Body of pancreas (tissue), 4 donors: ENCODE data around the gene CLRN1. TPM values are rescaled to one million over a fixed set of nuclear protein-coding genes. Genes with fewer than 3 reads are reported as not detected.

Experiments
- ATAC-seq: fragments of 150-250 bp; one replicate; pipeline ENCODE4 v1.9.1; 2016
- DNase-seq, 4 donors: peaks; one replicate each; pipeline ENCODE4 v3.0.0-alpha.2; 2019
- H3K27ac ChIP-seq, 4 donors: fragments of 200-600 bp; sonication (generic); 1 replicate in 3 of 4; 2 replicates in 1 of 4; pipeline versions ENCODE4 v1.5.1 to v1.6.1; 2016 to 2019; ENCODE audit warnings: mild to moderate bottlenecking in 1 of 4, mixed read lengths in 1 of 4, moderate library complexity in 1 of 4
- H3K27me3 ChIP-seq, 2 donors: fragments of 200-600 bp; sonication (generic); one replicate each; pipeline ENCODE4 v1.6.0; 2016; ENCODE audit warnings: mild to moderate bottlenecking in 1 of 2
- H3K36me3 ChIP-seq, 2 donors: fragments of 200-600 bp; sonication (generic); replicated peaks in 1 of 2; 2 replicates each; pipeline ENCODE4 v1.5.1; 2016; ENCODE audit warnings: low read depth in 2 of 2; ENCODE audit not compliant: insufficient read depth in 1 of 2
- H3K4me1 ChIP-seq: fragments of 200-600 bp; sonication (generic); one replicate; pipeline ENCODE4 v1.6.0; 2016
- H3K4me3 ChIP-seq, 2 donors: fragments of 200-600 bp; sonication (generic); 1 replicate in 1 of 2; 2 replicates in 1 of 2; pipeline ENCODE4 v1.5.1; 2016 to 2019
- H3K9me3 ChIP-seq, 3 donors: fragments of 200-600 bp; sonication (generic); 1 replicate in 2 of 3; 2 replicates in 1 of 3; pipeline ENCODE4 v1.5.1; 2016
- POLR2A ChIP-seq, 3 donors: fragments of 450-650 bp; IDR thresholded peaks; one replicate each; pipeline ENCODE4 v1.6.1; 2016; ENCODE audit warnings: antibody characterized with exemption in 3 of 3, mild to moderate bottlenecking in 2 of 3
- WGBS, 2 donors: methylation state at CpG; one replicate each; pipeline ENCODE4 v1.1.5; 2017; 5-methylcytosine and 5-hydroxymethylcytosine counted together
- intact Hi-C: fragments of 100-400 bp; cut with DNase I; formaldehyde crosslinking; loops from one replicate; pipeline ENCODE4 v1.15.1; 2023
- total RNA-seq, 2 donors: library from RNA; depleted of rRNA; stranded (reverse); fragments of >200 nt; gene quantifications; one replicate each; pipeline ENCODE4 v1.1.0, GENCODE V29; 2016
- TF ChIP-seq, protein P1 (sequence below), 7 experiments: fragments of 450-650 bp in 4 of 7; fragments of 200-600 bp in 3 of 7; sonication (generic) in 3 of 7; IDR thresholded peaks; one replicate each; pipeline ENCODE4 v1.5.1; 2016 to 2019; ENCODE audit warnings: antibody characterized with exemption in 7 of 7

The CLRN1 gene
- total RNA-seq, 2 donors from 2014 or later, result not detected

DNA sequence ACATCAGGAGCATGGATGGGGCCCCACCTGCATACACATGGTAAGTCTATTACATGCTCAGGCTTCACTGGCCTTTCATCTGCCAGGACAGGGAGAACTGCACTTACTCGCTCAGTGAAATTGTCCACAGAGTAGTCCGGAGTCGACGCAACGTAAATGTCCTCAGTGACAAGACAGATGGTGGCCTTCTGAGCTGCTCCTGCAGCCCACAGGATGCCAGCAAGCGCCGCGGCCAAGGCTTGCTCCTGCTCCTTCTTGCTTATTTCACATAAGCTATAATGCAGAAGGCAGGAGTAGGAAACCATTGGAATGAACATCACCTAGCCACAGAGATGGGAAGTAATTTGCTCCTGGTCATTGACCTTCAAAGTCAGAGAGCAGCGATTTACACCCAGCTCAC is 81.7 kb downstream of the CLRN1 start:
- no peaks in the 10 kb centered on the region for H3K9me3 ChIP-seq
- TF ChIP-seq, protein P1, sequence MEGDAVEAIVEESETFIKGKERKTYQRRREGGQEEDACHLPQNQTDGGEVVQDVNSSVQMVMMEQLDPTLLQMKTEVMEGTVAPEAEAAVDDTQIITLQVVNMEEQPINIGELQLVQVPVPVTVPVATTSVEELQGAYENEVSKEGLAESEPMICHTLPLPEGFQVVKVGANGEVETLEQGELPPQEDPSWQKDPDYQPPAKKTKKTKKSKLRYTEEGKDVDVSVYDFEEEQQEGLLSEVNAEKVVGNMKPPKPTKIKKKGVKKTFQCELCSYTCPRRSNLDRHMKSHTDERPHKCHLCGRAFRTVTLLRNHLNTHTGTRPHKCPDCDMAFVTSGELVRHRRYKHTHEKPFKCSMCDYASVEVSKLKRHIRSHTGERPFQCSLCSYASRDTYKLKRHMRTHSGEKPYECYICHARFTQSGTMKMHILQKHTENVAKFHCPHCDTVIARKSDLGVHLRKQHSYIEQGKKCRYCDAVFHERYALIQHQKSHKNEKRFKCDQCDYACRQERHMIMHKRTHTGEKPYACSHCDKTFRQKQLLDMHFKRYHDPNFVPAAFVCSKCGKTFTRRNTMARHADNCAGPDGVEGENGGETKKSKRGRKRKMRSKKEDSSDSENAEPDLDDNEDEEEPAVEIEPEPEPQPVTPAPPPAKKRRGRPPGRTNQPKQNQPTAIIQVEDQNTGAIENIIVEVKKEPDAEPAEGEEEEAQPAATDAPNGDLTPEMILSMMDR (IDR thresholded peaks at IDR 0.05), result no peak
- no peak for TF ChIP-seq POLR2A (IDR thresholded peaks at IDR 0.05)
- intact Hi-C loops, result no loop called here
- WGBS, 2 donors, result 83 to 90% methylated on average over 9 of the region's 9 CpGs
- no peaks in the 10 kb centered on the region for H3K27me3 ChIP-seq
- no peaks in the 10 kb centered on the region for H3K4me1 ChIP-seq
- DNase-seq, result no peak
- no peaks in the 10 kb centered on the region for H3K36me3 ChIP-seq
- H3K27ac ChIP-seq, result no peak overlapping the region
- H3K4me3 ChIP-seq, result no peak overlapping the region
- no peak for ATAC-seq

DNA sequence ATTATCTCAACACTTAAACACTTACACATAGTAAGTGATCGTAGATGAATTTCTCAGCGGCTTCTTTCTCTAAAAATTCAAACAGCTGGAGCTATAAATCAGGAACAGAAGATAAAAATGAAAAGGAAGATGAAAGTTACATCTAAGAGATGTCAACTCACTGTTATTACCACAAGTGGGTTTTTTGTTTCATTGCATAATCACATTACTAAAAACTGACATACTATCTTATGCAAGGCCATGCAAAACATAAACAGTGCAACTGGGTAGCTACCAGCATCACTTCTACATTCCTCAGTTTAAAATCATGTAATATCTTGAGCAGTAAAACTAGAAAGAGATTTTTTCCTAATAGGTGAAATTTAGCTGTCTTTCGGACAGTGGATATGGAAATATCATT is 82.2 kb downstream of the CLRN1 start:
- ATAC-seq, result no peak
- WGBS, 2 donors, result 69 to 77% methylated on average over 3 of the region's 3 CpGs
- H3K36me3 ChIP-seq, result no peaks in the 10 kb centered on the region

DNA sequence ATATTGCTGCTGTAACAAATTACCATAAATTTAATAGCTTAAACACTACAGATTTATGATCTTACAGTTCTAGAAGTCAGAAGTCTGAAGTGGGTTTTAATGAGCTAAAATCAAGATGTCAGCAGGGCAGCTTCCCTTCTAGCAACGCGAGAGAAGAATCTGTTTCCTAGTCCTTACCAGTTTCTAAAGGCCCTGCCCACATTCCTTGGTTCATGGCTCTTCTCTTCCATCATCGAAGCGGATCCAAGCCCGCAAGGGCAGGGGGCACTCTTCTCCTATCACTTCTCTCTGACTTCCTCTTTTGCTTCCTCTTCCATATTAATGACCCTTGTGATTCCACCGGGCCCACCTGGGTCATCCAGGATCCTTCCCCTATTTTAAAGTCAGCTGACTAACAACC is 83.4 kb downstream of the CLRN1 start:
- no peaks in the 10 kb centered on the region for H3K9me3 ChIP-seq
- no peak for TF ChIP-seq POLR2A (IDR thresholded peaks at IDR 0.05)
- TF ChIP-seq, protein P1 (IDR thresholded peaks at IDR 0.05), result no peak
- H3K4me3 ChIP-seq, result no peak overlapping the region
- H3K27me3 ChIP-seq, result no peaks in the 10 kb centered on the region
- no peaks in the 10 kb centered on the region for H3K36me3 ChIP-seq
- 71 to 84% methylated on average over 6 of the region's 6 CpGs for WGBS, 2 donors
- intact Hi-C loops, result no loop called here
- no peak for ATAC-seq
- H3K4me1 ChIP-seq, result no peaks in the 10 kb centered on the region
- no peak for DNase-seq
- H3K27ac ChIP-seq, result no peak overlapping the region

More for the DNA sequence above, 82.2 kb downstream of the CLRN1 start:
- Histone ChIP-seq H3K27ac (no peak overlapping the region), H3K4me1 (no peaks in the 10 kb centered on the region), H3K9me3 (no peaks in the 10 kb centered on the region), H3K27me3 (no peaks in the 10 kb centered on the region), H3K4me3 (no peak overlapping the region)
- no peak for DNase-seq
- intact Hi-C loops, result no loop called here
- TF ChIP-seq POLR2A (IDR thresholded peaks at IDR 0.05), result no peak
- TF ChIP-seq, protein P1 (IDR thresholded peaks at IDR 0.05), result no peak

DNA sequence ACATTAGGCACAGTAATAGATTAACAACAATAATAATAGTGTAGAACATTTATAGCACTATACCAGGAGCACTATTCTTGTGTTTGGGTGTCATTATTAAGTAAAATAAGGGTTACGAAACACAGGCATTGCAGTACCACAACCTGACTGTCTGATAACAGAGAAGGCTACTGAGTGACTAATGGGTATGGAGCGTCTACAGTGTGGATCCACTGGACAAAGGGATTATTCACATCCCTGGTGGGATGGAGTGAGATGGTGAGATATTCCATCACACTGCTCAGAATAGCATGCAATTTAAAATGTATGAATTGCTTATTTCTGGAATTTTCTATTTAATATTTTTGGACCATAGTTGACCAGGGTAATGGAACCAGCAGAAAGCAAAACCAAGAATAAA is 85.5 kb downstream of the CLRN1 start:
- intact Hi-C loops, result no loop called here
- DNase-seq, result no peak
- Histone ChIP-seq H3K4me1 (no peaks in the 10 kb centered on the region), H3K9me3 (no peaks in the 10 kb centered on the region), H3K27ac (no peak overlapping the region), H3K4me3 (no peak overlapping the region), H3K36me3 (no peaks in the 10 kb centered on the region), H3K27me3 (no peaks in the 10 kb centered on the region)
- ATAC-seq, result no peak
- 82 to 86% methylated on average over 2 of the region's 2 CpGs for WGBS, 2 donors
- TF ChIP-seq, protein P1 (IDR thresholded peaks at IDR 0.05), result no peak
- no peak for TF ChIP-seq POLR2A (IDR thresholded peaks at IDR 0.05)

DNA sequence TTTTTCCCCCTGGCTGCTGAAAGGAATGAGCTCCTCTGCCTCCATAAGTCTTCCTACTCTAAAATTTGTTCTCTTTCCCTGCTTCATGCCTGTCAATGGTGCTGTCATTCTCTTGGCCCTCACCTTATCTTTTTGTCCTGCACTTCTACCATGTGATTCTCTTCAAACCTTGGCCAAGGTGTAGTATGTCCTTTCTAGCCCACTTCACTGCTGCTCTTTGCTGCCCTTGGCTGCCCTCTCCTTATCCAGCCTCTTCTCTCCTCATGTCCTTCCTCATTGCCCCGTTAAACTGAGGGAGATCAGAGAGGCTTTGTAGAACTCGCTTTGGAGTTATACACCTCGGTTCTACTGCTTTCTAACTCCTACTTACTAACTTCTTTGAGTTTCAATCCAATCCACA is 87.0 kb downstream of the CLRN1 start:
- TF ChIP-seq, protein P1 (IDR thresholded peaks at IDR 0.05), result no peak
- TF ChIP-seq POLR2A (IDR thresholded peaks at IDR 0.05), result no peak
- H3K27me3 ChIP-seq, result no peaks in the 10 kb centered on the region
- DNase-seq, result no peak
- no peaks in the 10 kb centered on the region for H3K36me3 ChIP-seq
- no peak overlapping the region for H3K27ac ChIP-seq
- no peaks in the 10 kb centered on the region for H3K9me3 ChIP-seq
- intact Hi-C loops, result no loop called here
- 64 to 69% methylated on average over 3 of the region's 3 CpGs for WGBS, 2 donors
- no peak overlapping the region for H3K4me3 ChIP-seq
- H3K4me1 ChIP-seq, result no peaks in the 10 kb centered on the region
- ATAC-seq, result no peak
